HFFc6 (cell line): Measurements from ENCODE around the gene DOCK4. TPM values are rescaled to one million over a fixed set of nuclear protein-coding genes. Genes with fewer than 3 reads are reported as not detected.

Source experiments
- DNase-seq: peaks from one replicate; pipeline ENCODE4 v3.0.0-alpha.2; 2018
- H3K27ac Mint-ChIP-seq: 2 replicates; pipeline ENCODE4 v1.8.0; 2020; ENCODE audit warnings: mild to moderate bottlenecking, mixed read lengths
- H3K27me3 Mint-ChIP-seq: 2 replicates; pipeline ENCODE4 v1.8.0; 2021; ENCODE audit warnings: mild to moderate bottlenecking, moderate library complexity, mixed read lengths; ENCODE audit not compliant: insufficient read depth
- H3K36me3 Mint-ChIP-seq: 2 replicates; pipeline ENCODE4 v1.8.0; 2021; ENCODE audit warnings: low read depth, mixed read lengths
- H3K4me1 Mint-ChIP-seq: 2 replicates; pipeline ENCODE4 v1.8.0; 2020; ENCODE audit warnings: low read depth, mixed read lengths
- H3K4me3 Mint-ChIP-seq: 2 replicates; pipeline ENCODE4 v1.8.0; 2020; ENCODE audit warnings: mild to moderate bottlenecking, moderate library complexity, mixed read lengths
- H3K9me3 Mint-ChIP-seq: 2 replicates; pipeline ENCODE4 v1.8.0; 2020; ENCODE audit warnings: mild to moderate bottlenecking, mixed read lengths
- CTCF ChIP-seq: fragments of 200-600 bp; sonication (generic); IDR thresholded peaks from 2 replicates; pipeline ENCODE4 v1.5.0; 2021; ENCODE audit warnings: antibody characterized with exemption, mild to moderate bottlenecking
- total RNA-seq, 6 experiments: library from RNA; stranded (reverse); fragmentation: NEBNext Ultra II Directional; extraction: Animal tissue kit (Norgen Biotek cat#: 25700); gene quantifications; 2 replicates in 1 of 6; 3 replicates in 5 of 6; pipeline ENCODE4 v1.2.3, GENCODE V29; 2021

Gene DOCK4
- total RNA-seq, 6 experiments from 2014 or later: 2.2 to 3.9 (median 3.3) TPM

GRCh38 chr7:112023282-112023681 lies 182.9 kb downstream of the DOCK4 start:
- Mint-ChIP-seq H3K4me1 (no peaks in the 10 kb centered on the region), H3K27ac (no peak overlapping the region), H3K4me3 (no peak overlapping the region), H3K9me3 (no peaks in the 10 kb centered on the region), H3K36me3 (no peaks in the 10 kb centered on the region), H3K27me3 (peaks cover 3% of the 10 kb centered on the region)
- DNase-seq: no peak
- no peak for TF ChIP-seq CTCF

- Mint-ChIP-seq H3K9me3 (no peaks in the 10 kb centered on the region), H3K4me3 (no peak overlapping the region), H3K4me1 (no peaks in the 10 kb centered on the region), H3K36me3 (no peaks in the 10 kb centered on the region), H3K27me3 (peaks cover 3% of the 10 kb centered on the region; the same call in 1 of the 2 replicates), H3K27ac (no peak overlapping the region)
- TF ChIP-seq CTCF: no peak
- DNase-seq: no peak
Observed at GRCh38 chr7:112022128-112022527, 184.1 kb downstream of the DOCK4 start.

GRCh38 chr7:112021379-112022044 lies 184.7 kb downstream of the DOCK4 start:
- Mint-ChIP-seq H3K9me3 (no peaks in the 10 kb centered on the region), H3K4me1 (no peaks in the 10 kb centered on the region), H3K27ac (no peak overlapping the region), H3K36me3 (no peaks in the 10 kb centered on the region), H3K27me3 (peaks cover 3% of the 10 kb centered on the region; the same call in 1 of the 2 replicates), H3K4me3 (no peak overlapping the region)
- DNase-seq: no peak
- no peak for TF ChIP-seq CTCF

- Mint-ChIP-seq H3K36me3 (no peaks in the 10 kb centered on the region), H3K27me3 (peaks cover 2% of the 10 kb centered on the region; the same call in 1 of the 2 replicates), H3K4me1 (no peaks in the 10 kb centered on the region), H3K4me3 (no peak overlapping the region), H3K9me3 (no peaks in the 10 kb centered on the region), H3K27ac (no peak overlapping the region)
- no peak for DNase-seq
- TF ChIP-seq CTCF: no peak
Observed at GRCh38 chr7:112020800-112021199, 185.4 kb downstream of the DOCK4 start.

GRCh38 chr7:112019932-112020331 lies 186.3 kb downstream of the DOCK4 start:
- no peak overlapping the region for H3K4me3 Mint-ChIP-seq
- H3K27me3 Mint-ChIP-seq: no peaks in the 10 kb centered on the region
- H3K4me1 Mint-ChIP-seq: no peaks in the 10 kb centered on the region; the same call in 1 of the 2 replicates
- DNase-seq: no peak
- no peak for TF ChIP-seq CTCF
- H3K36me3 Mint-ChIP-seq: no peaks in the 10 kb centered on the region
- no peaks in the 10 kb centered on the region for H3K9me3 Mint-ChIP-seq
- no peak overlapping the region for H3K27ac Mint-ChIP-seq
